GM12878 (cell line): ENCODE data around the gene HIVEP1. TPM values are rescaled to one million over a fixed set of nuclear protein-coding genes. Genes with fewer than 3 reads are reported as not detected.

Source experiments
- ATAC-seq: fragments of 200-7000 bp; cut with Tn5 transposase; 3 replicates; pipeline ENCODE4 v1.9.1; 2020; ENCODE audit warnings: mild to moderate bottlenecking, moderate library complexity
- BruUV-seq: library from RNA; stranded (reverse); fragments of 400-500 nt; replicated peaks from 2 replicates; lab custom pipeline; 2021; lab: Mats Ljungman, UMichigan
- CTCF ChIA-PET: fragments of 300-600 bp; sonication (Branson Sonifier 250); formaldehyde crosslinking; extraction: SDS; loops from one replicate; lab custom pipeline; 2021; ENCODE audit warnings: inconsistent platforms; lab: Yijun Ruan, JAX
- POLR2A ChIA-PET: fragments of 350-600 bp; formaldehyde crosslinking; extraction: SDS; loops from one replicate; lab custom pipeline; 2021; ENCODE audit warnings: inconsistent platforms; lab: Charles Lee
- RAD21 ChIA-PET: fragments of 300-600 bp; sonication (Branson Sonifier 250); formaldehyde crosslinking; loops from one replicate; lab custom pipeline; 2023; ENCODE audit warnings: antibody characterized with exemption; ENCODE audit not compliant: unreplicated experiment; lab: Charles Lee
- SMC1A ChIA-PET: fragments of 300-600 bp; sonication (Branson Sonifier 250); formaldehyde crosslinking; loops from one replicate; lab custom pipeline; 2023; ENCODE audit not compliant: unreplicated experiment, uncharacterized antibody; lab: Charles Lee
- DNase-seq: peaks from one replicate; pipeline ENCODE4 v3.0.0-alpha.2; 2011; ENCODE audit warnings: low read depth, low spot score
- FAIRE-seq: peaks from 3 replicates; lab custom pipeline; 2011; peaks lifted over from hg19 to GRCh38; lab: Jason Lieb, UNC
- H2AFZ ChIP-seq: 2 replicates; pipeline ENCODE4 v1.6.0; 2011; ENCODE audit warnings: low read depth, low read length, control low read depth; ENCODE audit not compliant: control insufficient read depth
- H3K27ac ChIP-seq: 2 replicates; pipeline ENCODE4 v1.5.1; 2011; ENCODE audit warnings: control low read depth; ENCODE audit not compliant: control insufficient read depth, insufficient read depth
- H3K27me3 ChIP-seq, 2 experiments: replicated peaks in 1 of 2; 2 replicates each; pipeline versions ENCODE4 v1.6.0 to v1.6.1; 2011; ENCODE audit warnings: low read length in 1 of 2; ENCODE audit not compliant: control insufficient read depth in 2 of 2, insufficient read depth in 2 of 2
- H3K36me3 ChIP-seq, 2 experiments: 2 replicates each; pipeline ENCODE4 v1.5.1; 2011; ENCODE audit warnings: low read length in 1 of 2; ENCODE audit not compliant: control insufficient read depth in 2 of 2, insufficient read depth in 2 of 2
- H3K4me1 ChIP-seq: 2 replicates; pipeline ENCODE4 v1.6.1; 2011; ENCODE audit warnings: mild to moderate bottlenecking, low read length, moderate library complexity, mixed read lengths; ENCODE audit not compliant: control insufficient read depth, insufficient read depth
- H3K4me2 ChIP-seq: 2 replicates; pipeline ENCODE4 v1.6.0; 2011; ENCODE audit warnings: control low read depth; ENCODE audit not compliant: control insufficient read depth, insufficient read depth
- H3K4me3 ChIP-seq: fragments of 200-600 bp; sonication (generic); 2 replicates; pipeline ENCODE4 v1.5.1; 2016
- H3K79me2 ChIP-seq: 2 replicates; pipeline ENCODE4 v1.6.0; 2011; ENCODE audit warnings: low read length; ENCODE audit not compliant: control insufficient read depth, insufficient read depth
- H3K9ac ChIP-seq: 2 replicates; pipeline ENCODE4 v1.8.0; 2011; ENCODE audit warnings: low read length, control low read depth, mixed read lengths; ENCODE audit not compliant: control insufficient read depth, insufficient read depth
- H3K9me3 ChIP-seq: replicated peaks from 3 replicates; pipeline ENCODE4 v1.5.1; 2011; ENCODE audit warnings: mild to moderate bottlenecking, low read length; ENCODE audit not compliant: control insufficient read depth, insufficient read depth
- H4K20me1 ChIP-seq: 2 replicates; pipeline ENCODE4 v1.6.0; 2011; ENCODE audit not compliant: control insufficient read depth, insufficient read depth
- ATF7 ChIP-seq: fragments of 450-650 bp; IDR thresholded peaks from 2 replicates; pipeline ENCODE4 v1.6.1; 2016; ENCODE audit warnings: low read depth, mild to moderate bottlenecking
- BHLHE40 ChIP-seq, 2 experiments: fragments of 450-650 bp in 1 of 2; IDR thresholded peaks; 2 replicates each; pipeline ENCODE4 v1.6.1; 2011 to 2017; ENCODE audit warnings: low read depth in 2 of 2, borderline replicate concordance in 1 of 2, improper control_type of control experiment in 1 of 2, low read length in 1 of 2, mild to moderate bottlenecking in 1 of 2
- CEBPZ ChIP-seq: fragments of 150-350 bp; IDR thresholded peaks from 2 replicates; pipeline ENCODE4 v1.6.1; 2016; ENCODE audit warnings: low read depth, low read length
- IRF5 ChIP-seq: fragments of 450-650 bp; IDR thresholded peaks from 2 replicates; pipeline ENCODE4 v1.6.1; 2017; ENCODE audit warnings: borderline replicate concordance
- JUNB ChIP-seq: IDR thresholded peaks from 2 replicates; pipeline ENCODE4 v1.6.1; 2016; ENCODE audit warnings: antibody characterized with exemption, mild to moderate bottlenecking
- NBN ChIP-seq: fragments of 450-650 bp; IDR thresholded peaks from 2 replicates; pipeline ENCODE4 v1.6.1; 2016
- NFYA ChIP-seq: IDR thresholded peaks from 2 replicates; pipeline ENCODE4 v1.6.1; 2011; ENCODE audit warnings: low read depth, mild to moderate bottlenecking, low read length, improper control_type of control experiment, borderline replicate concordance
- NR2C1 ChIP-seq: fragments of 450-650 bp; IDR thresholded peaks from 2 replicates; pipeline ENCODE4 v1.6.1; 2017; ENCODE audit warnings: antibody characterized with exemption, mild to moderate bottlenecking, moderate library complexity
- PBX3 ChIP-seq: IDR thresholded peaks from 2 replicates; pipeline ENCODE4 v1.6.1; 2011; ENCODE audit warnings: mild to moderate bottlenecking, low read depth, low read length, moderate library complexity; ENCODE audit not compliant: insufficient replicate concordance
- REST ChIP-seq: IDR thresholded peaks from 2 replicates; pipeline ENCODE4 v1.6.1; 2012; ENCODE audit warnings: mild to moderate bottlenecking, low read depth, low read length
- SREBF1 ChIP-seq: IDR thresholded peaks from 2 replicates; pipeline ENCODE4 v1.6.1; 2012; ENCODE audit warnings: mild to moderate bottlenecking, low read length
- ZNF207 ChIP-seq: fragments of 450-650 bp; IDR thresholded peaks from 2 replicates; pipeline ENCODE4 v1.6.1; 2014; ENCODE audit warnings: antibody characterized with exemption, mild to moderate bottlenecking, borderline replicate concordance
- ZNF384 ChIP-seq: IDR thresholded peaks from 2 replicates; pipeline ENCODE4 v1.6.1; 2012; ENCODE audit warnings: low read depth, mild to moderate bottlenecking, low read length, improper control_type of control experiment, borderline replicate concordance
- WGBS: methylation state at CpG from one replicate; pipeline ENCODE4 v1.1.6; 2016; ENCODE audit warnings: low lambda C conversion rate; ENCODE audit not compliant: insufficient replicate concordance, insufficient coverage; ENCODE audit errors: missing lambda C conversion rate; 5-methylcytosine and 5-hydroxymethylcytosine counted together
- in situ Hi-C: fragments of 300-500 bp; cut with MboI; formaldehyde crosslinking; loops from 9 replicates; pipeline ENCODE4 v1.14.3; 2018; ENCODE audit warnings: mixed read lengths
- intact Hi-C: fragments of 100-400 bp; cut with micrococcal nuclease; formaldehyde crosslinking; loops from one replicate; pipeline ENCODE4 v1.14.2; 2022; ENCODE audit not compliant: unreplicated experiment
- polyA plus RNA-seq, 11 experiments: library from polyadenylated mRNA; depleted of rRNA in 4 of 11; unstranded in 6 of 11; stranded (reverse) in 5 of 11; fragments of >200 nt; fragmentation: Nextera tagmentation in 4 of 11; fragmentation: Illumina TruSeq in 1 of 11; extraction: Ambion mirVana in 4 of 11; extraction: Trizol in 1 of 11; gene quantifications; 1 replicate in 1 of 11; 2 replicates in 10 of 11; pipeline versions ENCODE4 v1.2.1 to v1.2.3, GENCODE V29; 2011 to 2016; ENCODE audit warnings: inconsistent platforms in 2 of 11, missing spikeins in 2 of 11, low read depth in 1 of 11
- total RNA-seq, 4 experiments: library from RNA; depleted of rRNA in 3 of 4; stranded (reverse); fragments of >200 nt in 3 of 4; fragmentation: Illumina TruSeq in 1 of 4; extraction: Trizol in 1 of 4; gene quantifications; 2 replicates each; pipeline versions ENCODE4 v1.2.1 to v1.2.3, GENCODE V29; 2013 to 2021

HIVEP1 gene
- total and polyA plus RNA-seq, 10 of the 15 experiments (the other 5 are each of a cell fraction or from before 2014, with no cell fraction given) = 4.3 to 37.5 (median 21.6) TPM

GRCh38 chr6:12126051-12126450 is 113.9 kb downstream of the HIVEP1 start:
- H3K27me3 ChIP-seq = no peaks in the 10 kb centered on the region
- no peak overlapping the region for H3K9ac ChIP-seq
- no peaks in the 10 kb centered on the region for H4K20me1 ChIP-seq
- intact Hi-C loops = no loop called here
- H3K4me3 ChIP-seq = no peak overlapping the region
- H3K9me3 ChIP-seq = peaks cover 2% of the 10 kb centered on the region; the same call in 1 of the 3 replicates
- TF ChIP-seq NBN (no peak), REST (no peak), JUNB (no peak), ATF7 (no peak), ZNF384 (no peak), IRF5 (no peak), NFYA (no peak), SREBF1 (no peak), NR2C1 (no peak), CEBPZ (no peak), ZNF207 (no peak), BHLHE40 (IDR thresholded peaks at IDR 0.05; ENCODE audit: borderline replicate concordance in 1 of 2, low read depth in 2 of 2, low read length in 1 of 2) (no peak), PBX3 (no peak)
- in situ Hi-C loops = no loop called here
- BruUV-seq = no TSS peak
- ChIA-PET POLR2A (interaction anchor here (0.8 to 2.0 kb wide), 2 partner anchors 9 to 16 kb away, joined by 3 to 5 read pairs; no protein-coding TSS in a partner anchor), CTCF (no interaction called here), RAD21 (no interaction called here), SMC1A (interaction anchor here (1.0 to 1.8 kb wide), 4 partner anchors 8 to 45 kb away, joined by 3 to 4 read pairs (median 4); no protein-coding TSS in a partner anchor)
- no peak overlapping the region for H3K27ac ChIP-seq
- WGBS = 100% methylated on average over 1 of the region's 1 CpG
- H3K4me2 ChIP-seq = no peak overlapping the region
- ATAC-seq (no peak), DNase-seq (no peak), FAIRE-seq (no peak)
- H2AFZ ChIP-seq = no peak overlapping the region
- no peaks in the 10 kb centered on the region for H3K4me1 ChIP-seq
- no peaks in the 10 kb centered on the region; the same call in 1 of the 2 replicates for H3K79me2 ChIP-seq
- H3K36me3 ChIP-seq = peaks cover 14 to 42% of the 10 kb centered on the region in 2 experiments
